H1 (cell line): ENCODE measurements around the gene VCP. TPM values are rescaled to one million over a fixed set of nuclear protein-coding genes. Genes with fewer than 3 reads are reported as not detected.

ENCODE experiments used
- BCL11A ChIP-seq, 2 experiments: IDR thresholded peaks; one replicate each; pipeline ENCODE4 v1.6.1; 2011; ENCODE audit warnings: low read depth in 2 of 2, low read length in 2 of 2, mild to moderate bottlenecking in 2 of 2
- CHD1 ChIP-seq: IDR thresholded peaks from 2 replicates; pipeline ENCODE4 v1.6.1; 2012; ENCODE audit warnings: low read depth, low read length, improper control_type of control experiment
- EZH2 ChIP-seq: fragments of 200-600 bp; sonication (generic); IDR thresholded peaks from 2 replicates; pipeline ENCODE4 v1.7.1; 2012; ENCODE audit warnings: low read depth, mild to moderate bottlenecking, moderate library complexity, low read length, inconsistent platforms; ENCODE audit not compliant: severe bottlenecking
- HDAC6 ChIP-seq: IDR thresholded peaks from one replicate; pipeline ENCODE4 v1.7.1; 2012; ENCODE audit warnings: low read depth, mild to moderate bottlenecking, inconsistent platforms, low read length, moderate library complexity
- JUN ChIP-seq: IDR thresholded peaks from 2 replicates; pipeline ENCODE4 v1.6.1; 2011; ENCODE audit warnings: low read depth, mild to moderate bottlenecking, improper control_type of control experiment, low read length
- POLR2A ChIP-seq, 2 experiments: IDR thresholded peaks; 1 replicate in 1 of 2; 2 replicates in 1 of 2; pipeline ENCODE4 v1.6.1; 2011; ENCODE audit warnings: low read depth in 2 of 2, low read length in 2 of 2, mild to moderate bottlenecking in 2 of 2; ENCODE audit errors: control extremely low read depth in 1 of 2
- POLR2AphosphoS5 ChIP-seq: IDR thresholded peaks from 2 replicates; pipeline ENCODE4 v1.6.1; 2011; ENCODE audit warnings: low read depth, low read length
- RFX5 ChIP-seq: IDR thresholded peaks from 2 replicates; pipeline ENCODE4 v1.6.1; 2011; ENCODE audit warnings: low read depth, low read length, improper control_type of control experiment, borderline replicate concordance
- TAF1 ChIP-seq: IDR thresholded peaks from 2 replicates; pipeline ENCODE4 v1.6.1; 2011; ENCODE audit warnings: mild to moderate bottlenecking, low read depth, low read length
- TEAD4 ChIP-seq: IDR thresholded peaks from 2 replicates; pipeline ENCODE4 v1.6.1; 2012; ENCODE audit warnings: low read depth, low read length, inconsistent platforms, mixed read lengths
- polyA plus RNA-seq, 7 experiments: library from polyadenylated mRNA; depleted of rRNA in 3 of 7; stranded (reverse) in 5 of 7; unstranded in 2 of 7; fragments of >200 nt in 5 of 7; fragments of 200-250 nt in 2 of 7; gene quantifications; 1 replicate in 5 of 7; 2 replicates in 1 of 7; 4 replicates in 1 of 7; pipeline versions ENCODE4 v1.2.1 to v1.2.3, GENCODE V29; 2011 to 2013; ENCODE audit warnings: missing spikeins in 2 of 7, mixed read lengths in 2 of 7
- total RNA-seq: library from RNA; stranded (reverse); fragmentation: NEBNext Ultra II Directional; extraction: Animal tissue kit (Norgen Biotek cat#: 25700); gene quantifications from 2 replicates; pipeline ENCODE4 v1.2.1, GENCODE V29; 2021

The VCP gene
- total and polyA plus RNA-seq, 2 of the 8 experiments (the other 6 are each of a cell fraction or from before 2014, with no cell fraction given): 173 to 375 TPM

GRCh38 chr9:35107297-35108290, 35.2 kb upstream of the VCP start (continued):
- no peak for TF ChIP-seq JUN
- no peak for TF ChIP-seq HDAC6
- TF ChIP-seq POLR2A (IDR thresholded peaks at IDR 0.05; ENCODE audit: control extremely low read depth in 1 of 2, low read depth in 2 of 2, low read length in 2 of 2): no peak
- no peak for TF ChIP-seq CHD1
- no peak for TF ChIP-seq TAF1
- TF ChIP-seq TEAD4: no peak
- TF ChIP-seq EZH2: no peak
- no peak for TF ChIP-seq BCL11A (IDR thresholded peaks at IDR 0.05; ENCODE audit: low read depth in 2 of 2, low read length in 2 of 2)
- no peak for TF ChIP-seq POLR2AphosphoS5
- no peak for TF ChIP-seq RFX5
